Hematopoietic multipotent progenitor cell treated with erythropoietin and hydrocortisone succinate and interleukin-3 and kit ligand, for 8 days (in vitro differentiated cells): ENCODE data around the gene LAMA5.

Experiments used
- DNase-seq: peaks from one replicate; pipeline ENCODE4 v3.0.0-alpha.2; 2015

Gene LAMA5

GRCh38 chr20:62370115-62370806, 3.1 kb upstream of the LAMA5 start:
- DNase-seq: no peak

- DNase-seq: no peak
Measured at GRCh38 chr20:62369815-62370114, 2.7 kb upstream of the LAMA5 start.

- no peak for DNase-seq
Measured at GRCh38 chr20:62368976-62369814, 2.1 kb upstream of the LAMA5 start.

GRCh38 chr20:62368392-62368975, 1.4 kb upstream of the LAMA5 start:
- no peak for DNase-seq

GRCh38 chr20:62367633-62368391, 700 bp upstream of the LAMA5 start:
- peak; percentile 38 for DNase-seq

GRCh38 chr20:62366370-62367135, 559 bp downstream of the LAMA5 start:
- no peak for DNase-seq

- peak; percentile 42 for DNase-seq
Measured at GRCh38 chr20:62365814-62366369, 1.2 kb downstream of the LAMA5 start.

- DNase-seq: no peak
Measured at GRCh38 chr20:62364911-62365736, 2.0 kb downstream of the LAMA5 start.

- DNase-seq: no peak
Measured at GRCh38 chr20:62363920-62364851, 2.9 kb downstream of the LAMA5 start.

- DNase-seq: no peak
Measured at GRCh38 chr20:62362991-62363919, 3.9 kb downstream of the LAMA5 start.

GRCh38 chr20:62362590-62362940, 4.5 kb downstream of the LAMA5 start:
- DNase-seq: no peak

- DNase-seq: no peak
Measured at GRCh38 chr20:62361799-62362589, 5.1 kb downstream of the LAMA5 start.

- no peak for DNase-seq
Measured at GRCh38 chr20:62360854-62361798, 6.0 kb downstream of the LAMA5 start.

- DNase-seq: no peak
Measured at GRCh38 chr20:62359491-62360121, 7.5 kb downstream of the LAMA5 start.

GRCh38 chr20:62359043-62359490, 8.0 kb downstream of the LAMA5 start:
- no peak for DNase-seq
